ENCODE results near the gene EIF4G1.

DNA sequence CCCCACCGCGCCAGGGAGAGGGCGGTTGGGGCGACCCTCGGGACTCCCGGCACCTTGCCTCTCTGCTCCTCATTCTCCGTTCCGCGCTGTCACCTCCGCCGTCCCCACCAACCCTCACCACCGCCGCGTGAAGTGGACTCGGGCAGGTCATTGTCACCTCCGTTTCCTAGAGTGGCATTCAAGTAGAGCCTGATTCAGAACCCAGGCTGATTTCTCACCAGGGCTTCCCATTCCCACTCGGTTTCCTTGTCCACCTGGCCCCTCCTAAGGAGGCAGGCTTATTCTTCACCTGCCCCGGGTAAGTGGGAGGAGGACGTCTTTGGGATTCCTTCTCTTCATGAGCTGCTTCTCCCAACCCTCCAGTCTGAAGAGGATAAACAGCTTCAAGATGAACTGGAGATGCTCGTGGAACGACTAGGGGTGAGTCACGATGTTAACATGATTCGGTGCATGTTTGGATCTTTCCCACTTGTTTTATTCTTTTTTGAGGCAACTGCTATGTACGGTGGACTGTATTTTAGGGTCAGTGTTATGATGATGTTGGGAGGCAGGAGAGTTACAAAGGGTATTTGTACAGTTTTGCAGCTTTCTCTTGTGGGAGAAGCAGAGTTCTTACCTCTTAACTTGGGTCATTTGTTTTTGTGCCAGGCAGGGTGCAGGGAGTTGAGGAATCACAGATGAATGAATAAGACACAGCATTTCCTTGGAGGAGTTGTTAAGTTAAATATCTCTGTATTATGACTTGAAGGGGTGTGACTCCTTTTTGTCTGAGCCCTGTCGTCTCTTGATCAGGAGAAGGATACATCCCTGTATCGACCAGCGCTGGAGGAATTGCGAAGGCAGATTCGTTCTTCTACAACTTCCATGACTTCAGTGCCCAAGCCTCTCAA is 14.7 kb upstream of the EIF4G1 start:
- TF ChIP-seq POLR2AphosphoS5 (IDR thresholded peaks at IDR 0.05; ENCODE audit: low read depth, low read length): no peak
- TF ChIP-seq TAF1 (IDR thresholded peaks at IDR 0.05; ENCODE audit: low read depth, low read length): no peak
- no peak for TF ChIP-seq POLR2A (IDR thresholded peaks at IDR 0.05; ENCODE audit: low read depth, low read length)
- no peak for TF ChIP-seq SPI1 (IDR thresholded peaks at IDR 0.05; ENCODE audit: low read depth, low read length)
